Activated CD4-positive, alpha-beta T cell treated with anti-CD3 and anti-CD28 coated beads, Interleukin-2, amount 50 U/mL, for 4 hours (primary cell): ENCODE measurements around the gene LAMA4.
A peak's percentile ranks its signal among the peaks of the same experiment; 100 is the strongest.
"Not testable (repeated sequence)": the region's sequence is repeated elsewhere in the genome, so short reads cannot be mapped to it uniquely, and the experiment has no call there.

Experiments used
- DNase-seq, 2 experiments: peaks; one replicate each; pipeline ENCODE4 v3.0.0-alpha.2; 2020

The LAMA4 gene

DNA sequence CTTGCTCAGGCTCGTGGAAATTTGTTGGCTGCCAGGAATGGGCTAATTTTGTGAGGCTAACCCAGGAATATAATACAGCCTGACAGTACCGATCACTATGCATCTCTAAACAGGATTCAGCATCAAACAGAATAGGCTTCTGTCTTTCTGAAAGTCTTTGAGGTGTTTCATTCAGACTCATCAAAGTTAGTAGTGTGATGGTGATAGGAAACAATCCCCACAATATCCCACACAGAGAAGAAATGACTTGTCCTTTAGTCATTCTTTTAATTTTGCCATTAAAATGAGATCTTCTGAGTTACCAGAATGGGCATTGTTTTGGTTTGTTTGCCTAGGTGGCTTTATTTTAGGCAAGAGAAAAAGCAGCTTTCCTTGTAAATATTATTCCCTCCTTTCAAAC, 112.7 kb downstream of the LAMA4 start:
- DNase-seq, result no peak

DNA sequence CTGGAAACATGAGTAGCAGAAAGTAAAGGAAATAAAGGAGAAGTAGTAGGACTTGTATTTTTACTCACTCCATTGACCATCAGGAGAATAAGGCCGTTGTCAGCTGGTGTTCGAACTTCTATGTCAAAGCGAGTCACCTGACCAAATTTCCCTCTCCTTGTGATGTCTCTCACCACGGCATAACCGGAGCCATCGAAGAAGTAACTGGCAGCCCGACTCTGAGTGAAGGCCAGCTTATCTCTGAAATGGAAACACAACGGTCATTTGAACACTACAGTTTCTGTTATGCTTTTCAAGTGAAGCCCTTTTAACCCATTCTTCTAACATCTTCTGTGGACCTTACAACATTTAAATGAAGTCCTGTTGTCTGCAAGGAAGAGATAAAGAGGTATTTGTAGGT, 115.3 kb downstream of the LAMA4 start:
- DNase-seq, result no peak

DNA sequence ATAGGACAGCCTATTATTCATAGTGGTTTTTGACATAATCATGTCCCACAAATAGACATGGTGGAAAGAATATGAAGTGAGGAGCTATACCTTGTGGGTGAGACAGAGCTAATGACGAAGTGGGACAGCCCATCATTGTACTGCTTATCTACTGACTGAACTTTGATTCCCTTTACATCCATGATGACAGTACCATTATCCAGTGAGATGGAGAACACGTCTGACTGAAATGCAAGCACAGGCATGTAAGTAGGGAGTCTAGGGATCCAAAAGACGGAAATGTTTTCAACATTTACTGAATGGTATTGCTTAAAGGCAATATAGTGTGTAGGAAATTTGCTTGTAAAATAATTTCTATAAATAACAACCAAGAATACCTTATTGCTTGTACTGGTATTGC, 123.5 kb downstream of the LAMA4 start:
- DNase-seq, result no peak

DNA sequence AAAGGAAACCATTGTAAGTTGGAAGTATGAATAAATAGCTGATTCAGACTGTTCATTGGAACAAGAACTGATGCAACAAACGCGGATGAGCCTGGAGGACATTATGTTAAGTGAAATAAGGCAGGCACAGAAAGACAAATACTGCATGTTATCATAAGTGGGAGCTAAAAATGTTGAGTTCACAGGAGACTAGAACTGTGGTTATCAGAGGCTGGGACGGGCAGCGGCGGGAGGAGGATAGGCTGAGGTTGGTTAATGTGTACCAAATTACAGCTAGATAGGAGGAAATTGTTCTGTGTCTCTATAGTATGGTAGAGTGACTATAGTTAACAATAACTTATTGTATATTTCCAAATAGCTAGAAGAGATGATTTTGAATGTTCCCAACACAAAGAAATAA, 126.2 kb downstream of the LAMA4 start:
- DNase-seq, result no peak

DNA sequence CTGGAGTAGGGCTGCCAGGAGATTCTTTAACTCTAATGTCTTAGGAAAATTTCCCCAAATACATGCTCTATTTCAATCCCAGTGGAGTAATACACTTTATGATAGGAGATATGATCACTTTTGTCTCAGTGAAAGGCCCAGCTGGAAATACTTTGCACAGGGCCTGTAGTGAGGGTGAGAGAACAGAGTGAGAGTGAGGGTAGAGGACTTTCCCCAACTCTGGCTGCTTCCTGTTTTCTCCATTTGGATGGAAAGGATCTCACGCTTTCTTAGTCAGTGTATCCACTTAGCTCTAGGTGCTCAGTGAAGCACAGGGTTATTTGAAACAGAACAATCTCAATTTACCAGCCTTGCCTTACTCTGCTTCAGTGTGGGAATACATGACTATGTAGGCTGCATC, 130.4 kb downstream of the LAMA4 start:
- no peak for DNase-seq

DNA sequence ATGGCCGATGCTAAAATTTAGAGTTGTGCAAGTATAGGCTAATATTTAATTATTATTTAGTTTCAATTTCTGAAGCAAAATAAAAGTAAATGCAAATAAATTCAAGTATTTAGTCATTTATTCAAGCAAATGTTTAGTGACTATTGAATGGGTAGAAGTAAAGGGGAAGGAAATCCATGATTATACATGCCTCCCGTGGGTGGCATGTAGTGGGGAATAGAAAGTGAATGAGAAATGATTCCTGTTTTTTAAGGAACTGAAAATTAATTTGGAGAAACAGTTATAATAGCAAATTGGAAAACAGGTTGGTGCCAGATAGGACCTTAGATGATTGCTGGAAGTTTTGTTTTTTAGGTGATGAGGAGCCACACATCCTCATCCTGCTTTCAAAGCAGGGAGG, 131.6 kb downstream of the LAMA4 start:
- DNase-seq, result no peak

DNA sequence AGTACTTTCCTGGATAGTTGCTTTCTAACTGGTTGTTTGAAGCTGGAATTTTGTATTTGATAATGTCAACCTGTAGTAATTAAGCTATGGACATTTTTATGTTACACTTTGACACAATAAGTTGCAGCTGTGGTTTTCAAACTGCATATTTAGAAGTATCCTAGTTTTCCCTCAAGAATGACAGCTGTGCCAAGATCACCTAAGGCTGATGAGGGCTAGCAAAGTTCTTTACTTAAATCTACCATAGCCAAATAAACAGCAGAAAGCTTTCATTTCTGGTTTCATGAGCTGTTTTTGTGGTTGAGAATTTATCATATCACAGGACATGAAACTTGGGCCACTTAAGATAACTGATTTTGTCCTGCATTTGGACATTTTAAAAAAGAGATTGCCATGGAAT, 136.3 kb downstream of the LAMA4 start:
- DNase-seq, result no peak

DNA sequence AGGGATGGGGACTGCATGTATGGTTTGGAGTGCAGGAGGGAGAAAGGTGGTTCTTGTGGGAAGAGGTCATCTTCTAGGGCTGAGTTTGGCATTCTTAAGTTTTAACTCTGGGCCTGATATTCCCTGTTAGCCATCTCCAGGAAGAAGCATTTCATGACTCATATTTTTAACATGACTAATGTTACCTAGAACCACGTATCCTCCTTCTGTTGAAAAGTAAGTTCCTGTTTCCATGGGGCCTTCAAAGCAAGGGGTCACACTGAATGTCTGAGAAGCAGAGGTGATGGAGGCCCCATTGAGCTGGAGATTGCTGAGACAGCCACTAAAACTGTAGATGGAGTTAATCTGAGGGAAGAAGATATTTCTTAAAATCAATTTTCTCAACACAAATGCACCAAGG, 136.8 kb downstream of the LAMA4 start:
- no peak for DNase-seq

DNA sequence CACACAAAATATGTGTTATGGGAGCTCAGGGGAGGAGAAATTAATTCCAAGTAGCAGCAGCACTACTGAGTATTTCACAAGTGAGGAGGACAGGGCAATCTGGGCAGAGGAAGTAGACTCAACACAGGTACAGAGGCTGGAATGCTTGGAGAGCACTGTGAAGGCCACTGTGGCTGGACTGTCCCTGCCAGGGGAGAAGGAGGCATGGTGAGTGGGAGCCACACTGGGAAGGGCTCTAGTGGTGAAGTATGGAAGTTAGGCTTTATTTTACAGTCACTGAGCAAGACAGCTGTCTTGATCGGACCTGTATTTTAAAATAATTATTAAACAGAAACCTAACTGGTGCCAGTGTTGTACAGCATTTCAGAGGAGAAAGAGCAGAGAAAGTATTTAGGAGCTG, 138.1 kb downstream of the LAMA4 start:
- DNase-seq, result no peak

DNA sequence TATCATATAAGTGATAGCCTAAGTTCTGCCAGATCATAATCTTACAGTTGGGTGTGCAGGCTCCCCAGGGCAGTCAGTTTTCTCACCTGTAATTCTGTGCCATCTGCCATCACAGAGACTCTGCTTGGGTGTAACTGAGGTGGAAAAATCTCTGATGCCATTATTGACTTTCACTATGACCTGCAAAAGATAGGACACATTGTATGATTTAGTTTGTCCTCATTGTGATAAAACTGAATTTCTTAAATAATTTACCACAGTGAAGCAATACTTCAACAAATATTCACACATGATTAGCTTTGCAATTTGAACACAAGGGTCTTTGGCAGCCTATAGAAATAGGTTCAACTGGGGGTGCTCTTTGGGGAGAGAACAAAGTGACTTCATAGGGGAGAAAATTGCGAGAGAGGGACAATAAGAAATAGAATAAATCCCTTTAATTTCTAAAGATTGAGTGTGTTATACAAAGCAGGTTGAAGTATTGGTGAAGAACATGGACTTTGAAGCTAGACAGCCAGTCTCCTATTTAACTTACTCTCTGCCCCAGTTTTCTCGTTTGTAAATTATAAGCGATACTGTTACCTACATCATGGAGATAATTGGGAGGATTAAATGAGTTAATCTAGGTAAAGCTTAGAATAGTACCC, 139.7 kb downstream of the LAMA4 start:
- no peak for DNase-seq

DNA sequence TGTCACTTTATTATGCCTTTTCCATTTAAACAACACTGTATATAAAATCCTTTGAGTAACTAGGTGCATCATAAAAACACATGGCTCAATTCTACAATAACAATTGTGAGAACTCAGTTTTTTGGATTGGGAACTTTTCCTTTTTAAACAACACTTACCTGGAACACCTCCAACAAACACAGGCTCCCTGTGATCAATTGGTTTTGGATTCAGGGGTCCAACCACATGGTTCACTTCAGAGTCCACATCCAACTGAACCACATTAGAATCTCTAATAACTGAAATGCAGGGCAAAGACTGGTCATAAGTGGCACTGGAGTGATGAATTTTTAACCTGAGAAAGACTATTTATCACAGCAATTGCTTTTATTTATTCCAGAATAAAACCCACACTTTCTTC, 140.4 kb downstream of the LAMA4 start:
- DNase-seq, result no peak

DNA sequence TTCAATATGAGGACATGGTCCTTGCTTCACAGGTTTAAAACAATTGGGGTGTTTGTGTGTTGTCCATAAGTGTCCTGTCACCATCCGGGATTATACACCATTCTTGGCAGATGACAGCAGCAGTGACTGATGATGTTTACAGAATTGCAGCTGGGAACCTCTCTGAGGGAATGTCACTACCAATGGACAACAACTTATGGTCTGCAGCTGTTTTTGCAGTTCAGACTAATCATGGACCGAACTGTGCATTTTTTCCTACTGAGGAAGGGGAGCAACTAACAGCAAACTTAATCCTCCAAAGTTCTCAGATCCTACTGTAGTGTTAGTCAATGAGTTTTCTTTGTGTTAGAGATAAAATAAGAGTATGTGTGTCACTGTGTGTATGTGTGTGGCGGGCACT, 140.9 kb downstream of the LAMA4 start:
- DNase-seq, result no peak

DNA sequence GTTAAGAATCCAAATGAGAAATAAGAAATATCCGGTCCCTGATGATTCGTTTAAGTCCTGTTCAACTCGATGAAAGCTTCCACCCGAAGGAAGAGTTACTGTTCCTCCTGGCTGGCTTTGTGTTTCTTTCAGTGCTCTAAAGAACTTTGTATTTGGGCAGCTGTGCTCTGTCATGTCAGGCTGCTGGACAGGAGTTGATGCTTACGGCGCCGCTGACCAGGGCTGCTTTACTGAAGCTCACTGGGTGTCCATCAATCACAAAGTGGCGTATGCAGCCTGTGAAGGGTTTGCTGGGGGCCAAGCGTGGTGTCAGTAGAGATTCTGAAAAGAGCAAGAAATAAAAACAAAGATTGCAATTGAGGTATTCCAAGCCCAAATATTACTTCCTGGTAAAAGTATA, 145.1 kb downstream of the LAMA4 start:
- DNase-seq, result no peak

DNA sequence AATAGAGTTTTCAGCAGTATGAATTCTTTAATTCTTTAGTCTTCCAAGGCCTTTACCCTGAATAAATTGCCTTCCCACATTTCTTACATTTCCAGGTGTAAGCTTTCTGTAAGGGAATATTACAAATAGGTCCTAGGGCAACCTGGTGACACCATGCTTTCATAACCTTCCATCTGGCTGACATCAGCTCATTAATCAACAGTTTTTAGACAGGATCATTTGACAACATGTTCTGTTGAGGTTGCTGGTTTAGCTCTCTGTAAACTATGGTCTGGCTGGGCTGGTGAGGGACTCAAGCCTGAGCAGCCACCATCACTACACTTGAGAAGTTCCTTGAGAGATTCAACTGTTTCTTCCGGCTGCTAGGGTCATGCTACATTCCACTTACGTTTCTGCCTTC, 147.8 kb downstream of the LAMA4 start:
- DNase-seq, result no peak

DNA sequence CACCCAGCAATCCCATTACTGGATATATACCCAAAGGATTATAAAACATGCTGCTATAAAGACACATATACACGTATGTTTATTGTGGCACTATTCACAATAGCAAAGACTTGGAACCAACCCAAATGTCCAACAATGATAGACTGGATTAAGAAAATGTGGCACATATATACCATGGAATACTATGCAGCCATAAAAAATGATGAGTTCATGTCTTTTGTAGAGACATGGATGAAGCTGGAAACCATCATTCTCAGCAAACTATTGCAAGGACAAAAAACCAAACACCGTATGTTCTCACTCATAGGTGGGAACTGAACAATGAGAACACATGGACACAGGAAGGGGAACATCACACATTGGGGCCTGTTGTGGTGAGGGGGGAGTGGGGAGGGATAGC, 148.3 kb downstream of the LAMA4 start:
- DNase-seq, result not testable (repeated sequence)

DNA sequence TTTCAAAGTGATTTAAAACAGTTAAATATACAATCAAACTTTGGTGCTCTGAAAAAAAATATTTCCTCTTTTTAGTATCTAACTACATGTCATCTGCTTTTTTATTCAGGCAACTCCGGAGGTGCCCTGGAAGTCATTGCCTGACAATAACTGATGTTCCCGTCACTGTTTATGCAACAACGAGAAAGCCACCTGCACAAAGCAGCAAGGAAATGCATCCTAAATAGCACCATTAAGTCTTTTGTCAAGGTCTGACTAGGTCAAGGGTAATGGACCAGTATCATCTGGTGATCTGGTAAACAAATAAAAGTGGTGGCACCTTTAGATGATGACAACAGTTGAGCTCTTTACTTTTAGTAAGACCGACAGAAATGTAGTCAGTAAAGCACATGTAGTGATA, 153.8 kb downstream of the LAMA4 start:
- DNase-seq, result no peak

DNA sequence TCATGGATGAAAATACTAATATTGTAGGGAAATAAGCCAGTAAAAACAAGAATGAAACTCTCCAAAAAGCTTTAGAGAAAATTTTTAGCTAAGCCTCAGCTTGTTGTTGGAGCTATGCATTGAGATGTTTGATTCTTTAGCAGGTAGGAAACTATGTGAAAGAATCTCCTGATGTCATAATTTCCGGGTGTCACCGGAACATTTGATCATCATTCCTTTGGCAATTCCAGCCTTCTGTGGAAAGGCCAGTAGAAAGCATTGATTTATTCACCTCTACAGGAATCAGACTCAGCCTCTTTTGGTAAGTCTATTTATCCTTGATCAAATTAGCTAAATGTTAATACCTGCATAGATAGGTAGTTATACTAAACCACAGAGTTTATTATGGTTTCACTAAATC, 157.5 kb downstream of the LAMA4 start:
- no peak for DNase-seq

DNA sequence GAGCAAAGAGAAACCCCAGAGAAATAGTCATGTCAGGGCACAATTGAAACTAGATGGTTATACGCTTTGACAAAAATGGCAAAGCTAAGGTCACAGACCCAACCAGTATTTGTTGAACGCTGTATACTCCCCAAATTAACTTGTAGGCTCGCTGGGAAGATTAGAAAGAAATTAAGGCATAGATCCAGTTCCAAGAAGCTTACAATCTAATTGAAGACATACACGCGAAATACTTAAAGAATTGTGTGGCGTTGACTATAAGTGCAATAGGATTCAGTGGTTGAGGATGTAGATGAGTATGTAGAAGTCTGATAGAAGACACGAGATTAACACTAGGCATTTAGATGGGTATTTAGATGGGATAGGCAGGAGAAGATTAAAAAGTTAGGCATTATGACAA, 166.5 kb downstream of the LAMA4 start:
- no peak for DNase-seq

DNA sequence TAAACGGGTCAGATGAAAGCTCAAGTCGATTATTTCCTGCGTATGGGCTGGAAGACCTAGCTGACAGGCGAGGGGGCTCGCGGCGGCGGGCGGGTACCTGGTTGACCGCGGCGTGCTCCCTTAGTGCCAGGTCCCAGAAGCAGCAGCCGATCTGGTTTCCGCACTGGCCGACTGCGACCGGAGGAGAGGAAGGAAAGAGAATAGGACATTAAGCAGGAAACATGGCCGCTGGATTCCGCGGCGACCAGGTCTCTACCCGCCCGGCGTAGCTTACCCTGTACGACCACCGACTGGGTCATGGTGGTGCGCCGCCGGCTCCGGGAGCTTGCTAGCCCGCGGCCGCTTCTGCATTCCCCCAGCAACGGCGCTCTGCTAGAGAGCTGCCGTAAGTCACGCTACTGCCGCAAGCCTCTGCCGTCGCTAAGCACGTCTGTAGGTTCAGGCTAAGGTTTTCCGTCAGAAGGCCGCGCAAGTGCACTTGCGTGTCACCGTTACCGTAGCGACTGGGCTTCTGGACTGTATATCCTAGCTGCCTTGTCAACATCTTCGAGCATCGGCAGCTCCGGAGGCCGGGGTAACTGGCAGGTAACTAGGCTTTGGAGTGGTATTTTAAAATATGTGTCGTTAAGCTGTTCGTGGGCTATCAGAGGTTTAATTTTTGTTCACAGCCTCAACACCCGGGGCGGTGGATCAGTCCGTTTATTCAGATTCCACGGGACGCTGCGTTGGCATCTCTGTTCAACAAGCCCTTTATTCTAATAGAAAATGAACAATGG, 167.0 kb downstream of the LAMA4 start, which contains the start of the genes FAM229B and TUBE1:
Gene FAM229B (plus strand): TSS at position 456 of the 776 bp plus-strand sequence. CDS start 11,693 bp downstream, outside the sequence.
Gene TUBE1 (minus strand): TSS at position 347 of the 776 bp plus-strand sequence. CDS start 48 bp downstream, at position 299.
- DNase-seq, result peak; percentile 86 to 87

DNA sequence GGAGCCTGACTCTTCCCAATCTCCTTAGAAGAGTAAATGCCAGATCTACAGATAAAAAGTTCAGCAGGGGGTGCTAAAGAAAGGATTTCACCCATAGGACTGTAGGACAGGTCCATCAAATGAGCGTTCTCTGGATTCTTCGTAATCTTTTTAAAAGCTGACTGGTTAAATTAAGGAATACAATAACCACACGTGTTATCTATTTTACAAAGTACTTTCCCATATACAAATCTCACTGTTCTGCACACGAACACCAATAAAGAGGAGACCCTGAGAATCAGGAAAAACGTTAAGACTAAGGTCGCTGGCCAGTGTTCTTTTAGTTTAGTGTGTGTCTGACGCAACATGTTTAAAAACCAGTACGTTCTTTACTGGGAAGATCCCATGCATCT, 167.6 kb downstream of the LAMA4 start:
- no peak for DNase-seq

DNA sequence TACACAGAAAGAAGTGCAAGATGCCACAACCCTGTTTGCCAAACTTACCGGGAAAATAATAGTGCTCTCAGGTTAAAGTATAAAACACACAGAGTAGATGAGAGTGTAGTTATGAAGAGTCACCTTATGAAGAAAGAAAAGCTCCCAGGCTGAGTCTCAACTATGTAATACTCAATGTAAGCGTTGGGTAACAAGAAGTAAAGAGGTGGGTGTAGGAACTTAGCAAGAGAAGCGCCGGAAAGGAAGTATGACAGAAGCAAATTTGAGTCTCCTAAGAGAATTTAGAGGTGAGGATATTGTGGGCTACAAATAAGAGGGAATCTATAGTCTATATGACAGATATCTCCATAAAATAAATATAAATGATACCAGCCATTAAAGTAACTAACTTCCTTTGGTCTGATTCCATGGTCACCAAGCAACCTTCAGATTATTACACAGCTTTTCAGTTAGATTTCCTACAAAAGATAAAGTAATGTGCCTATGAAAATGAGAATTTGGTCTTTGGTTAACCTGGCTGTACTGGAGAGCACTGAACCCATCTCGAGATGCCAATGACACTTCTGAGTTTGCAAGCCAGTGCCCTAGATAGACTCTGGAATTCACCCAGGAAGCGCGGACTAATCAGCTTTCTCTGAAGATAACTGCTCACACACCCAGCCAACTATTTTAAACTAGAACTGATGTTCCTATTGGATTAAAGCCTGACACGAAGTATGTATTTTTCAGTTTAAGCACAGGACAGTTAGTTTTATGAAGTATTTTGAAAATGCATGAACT, 168.9 kb downstream of the LAMA4 start:
- no peak for DNase-seq

DNA sequence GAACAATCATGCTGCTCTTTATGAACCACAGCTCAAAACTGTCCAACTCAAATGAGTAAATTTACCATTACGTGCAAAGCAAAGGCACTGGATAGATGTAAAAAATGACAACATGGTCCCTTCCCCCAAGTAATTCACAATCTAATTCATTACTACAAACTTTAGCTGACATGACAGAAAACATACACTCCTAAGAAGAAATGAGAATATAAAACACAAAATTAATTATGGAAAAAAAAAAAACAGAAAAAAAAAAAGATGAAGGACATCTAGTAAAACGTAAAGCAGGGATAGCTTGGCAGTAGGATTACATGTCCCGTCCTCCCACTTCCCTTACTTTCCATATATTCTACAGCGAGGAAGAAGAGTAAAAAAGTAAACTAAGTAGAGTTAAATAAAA, 172.8 kb downstream of the LAMA4 start:
- DNase-seq, result no peak

DNA sequence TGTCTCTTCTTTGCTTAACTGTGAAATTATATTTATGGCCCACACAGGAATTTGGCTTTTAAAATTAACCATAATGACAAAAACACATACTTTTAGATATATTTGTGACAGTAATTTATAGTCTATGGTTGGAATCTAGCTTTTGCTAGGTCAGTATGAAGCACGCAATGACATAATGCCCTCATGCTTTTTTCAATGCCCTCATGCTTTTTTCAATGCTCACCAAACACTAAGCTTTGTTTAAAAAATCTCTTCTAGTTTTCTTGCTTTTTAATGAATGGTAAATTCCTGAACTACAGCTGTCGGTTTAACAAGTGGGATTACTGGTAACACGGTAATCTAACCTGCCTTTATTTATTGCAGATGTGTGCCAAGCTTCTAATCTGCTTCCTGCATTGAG, 187.8 kb downstream of the LAMA4 start:
- no peak for DNase-seq
